ENCODE data around the gene TMSB4X. TPM values are rescaled to one million over a fixed set of nuclear protein-coding genes. Genes with fewer than 3 reads are reported as not detected.

The TMSB4X gene
- total RNA-seq, 2 experiments from 2014 or later, result 1,476 to 1,540 TPM

DNA sequence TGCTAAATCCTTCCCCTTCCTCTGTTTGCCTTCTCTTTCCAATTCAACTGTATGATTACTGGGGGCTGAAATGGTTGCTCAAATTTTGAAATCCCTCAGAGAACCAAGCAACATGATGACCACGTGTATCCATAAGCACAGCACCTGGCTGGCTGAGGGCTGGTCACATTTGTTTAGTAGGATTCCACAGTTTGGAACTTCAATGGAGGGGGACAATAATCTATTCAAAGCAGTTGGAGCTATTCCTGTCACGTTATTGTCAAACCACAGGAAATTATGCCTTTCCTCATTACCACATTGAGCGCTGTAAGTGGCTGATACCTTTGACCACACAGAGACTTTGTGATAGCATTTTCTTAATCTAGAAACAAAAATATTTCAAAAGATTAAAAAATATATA is 7.0 kb downstream of the TMSB4X start:
- POLR2A ChIA-PET, result interaction anchor here (0.6 to 5.2 kb wide), 3 partner anchors 19 to 484 kb away, joined by 3 to 35 read pairs (median 4); no protein-coding TSS in a partner anchor
- no peak for TF ChIP-seq EZH2phosphoT487 (IDR thresholded peaks at IDR 0.05; ENCODE audit: borderline replicate concordance, low read depth, low read length)
- TF ChIP-seq, protein P1, sequence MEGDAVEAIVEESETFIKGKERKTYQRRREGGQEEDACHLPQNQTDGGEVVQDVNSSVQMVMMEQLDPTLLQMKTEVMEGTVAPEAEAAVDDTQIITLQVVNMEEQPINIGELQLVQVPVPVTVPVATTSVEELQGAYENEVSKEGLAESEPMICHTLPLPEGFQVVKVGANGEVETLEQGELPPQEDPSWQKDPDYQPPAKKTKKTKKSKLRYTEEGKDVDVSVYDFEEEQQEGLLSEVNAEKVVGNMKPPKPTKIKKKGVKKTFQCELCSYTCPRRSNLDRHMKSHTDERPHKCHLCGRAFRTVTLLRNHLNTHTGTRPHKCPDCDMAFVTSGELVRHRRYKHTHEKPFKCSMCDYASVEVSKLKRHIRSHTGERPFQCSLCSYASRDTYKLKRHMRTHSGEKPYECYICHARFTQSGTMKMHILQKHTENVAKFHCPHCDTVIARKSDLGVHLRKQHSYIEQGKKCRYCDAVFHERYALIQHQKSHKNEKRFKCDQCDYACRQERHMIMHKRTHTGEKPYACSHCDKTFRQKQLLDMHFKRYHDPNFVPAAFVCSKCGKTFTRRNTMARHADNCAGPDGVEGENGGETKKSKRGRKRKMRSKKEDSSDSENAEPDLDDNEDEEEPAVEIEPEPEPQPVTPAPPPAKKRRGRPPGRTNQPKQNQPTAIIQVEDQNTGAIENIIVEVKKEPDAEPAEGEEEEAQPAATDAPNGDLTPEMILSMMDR (conservative IDR thresholded peaks at IDR 0.05; ENCODE audit: low read length), result no peak
- Histone ChIP-seq H3K36me3 (ENCODE audit: insufficient read depth, low read length) (peaks cover 10% of the 10 kb centered on the region), H3K4me1 (ENCODE audit: insufficient read depth, low read length, poor library complexity, severe bottlenecking) (peaks cover 38% of the 10 kb centered on the region), H2AFZ (ENCODE audit: low read length) (no peak overlapping the region), H4K20me1 (ENCODE audit: insufficient read depth, low read length) (no peaks in the 10 kb centered on the region), H3K9me3 (ENCODE audit: low read length) (no peaks in the 10 kb centered on the region), H3K4me2 (ENCODE audit: low read length) (peak overlapping the region; percentile 20; the same call in 1 of the 2 replicates), H3K27ac (ENCODE audit: low read depth, low read length, poor library complexity, severe bottlenecking) (no peak overlapping the region), H3K79me2 (ENCODE audit: insufficient read depth, low read depth, low read length) (peaks cover 7% of the 10 kb centered on the region; the same call in 1 of the 2 replicates), H3K4me3 (ENCODE audit: low read depth, low read length, poor library complexity, severe bottlenecking) (no peak overlapping the region), H3K9me2 (ENCODE audit: insufficient read depth, low read length) (no peaks in the 10 kb centered on the region)
- no peak for DNase-seq (ENCODE audit: low spot score)
- BruUV-seq (replicated peaks), result no TSS peak
- CTCF ChIA-PET (ENCODE audit: unreplicated experiment), result interaction anchor here (0.8 to 1.1 kb wide), 2 partner anchors 36 to 100 kb away, joined by 3 read pairs; no protein-coding TSS in a partner anchor
- intact Hi-C loops (cut with micrococcal nuclease; ENCODE audit: unreplicated experiment), result no loop called here

DNA sequence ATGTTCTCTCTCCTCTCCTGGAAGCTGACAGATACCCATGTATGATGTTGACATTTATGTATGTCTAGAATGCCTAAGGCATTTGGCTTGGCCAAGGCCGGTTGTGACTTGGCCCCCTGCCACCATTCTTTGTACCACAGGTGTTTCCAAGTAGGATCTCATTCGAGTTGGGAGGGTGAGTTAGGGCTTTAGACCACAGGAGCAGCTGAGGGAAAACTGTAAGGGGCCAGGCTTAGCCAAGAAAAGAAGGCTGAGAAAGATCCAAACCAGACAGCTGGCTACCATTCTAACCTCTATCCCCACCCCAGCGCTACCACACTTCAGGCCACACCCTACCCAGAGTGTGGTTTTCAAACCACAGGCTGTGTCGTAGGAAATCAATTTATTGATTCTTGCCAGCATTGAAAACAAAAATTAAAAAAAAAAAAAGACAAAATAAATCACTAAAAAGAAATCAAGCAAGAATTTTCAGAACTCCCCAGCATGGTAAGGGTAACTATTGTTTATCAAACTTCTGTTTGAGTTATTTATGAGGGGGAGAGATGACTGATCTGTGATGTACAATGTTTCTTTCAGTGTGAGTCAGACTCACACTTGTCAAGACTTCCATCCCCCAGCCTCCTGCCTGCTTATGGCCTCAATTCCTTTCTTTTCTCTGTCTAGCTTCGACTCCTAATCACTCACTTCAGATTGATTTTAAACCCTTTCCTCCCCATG is 9.9 kb downstream of the TMSB4X start:
- no peak overlapping the region for H2AFZ ChIP-seq (ENCODE audit: low read length)
- H4K20me1 ChIP-seq (ENCODE audit: insufficient read depth, low read length), result no peaks in the 10 kb centered on the region
- BruUV-seq (replicated peaks), result no TSS peak
- no peak overlapping the region for H3K4me3 ChIP-seq (ENCODE audit: low read depth, low read length, poor library complexity, severe bottlenecking)
- TF ChIP-seq, protein P1 (conservative IDR thresholded peaks at IDR 0.05; ENCODE audit: low read length), result no peak
- no peak for TF ChIP-seq EZH2phosphoT487 (IDR thresholded peaks at IDR 0.05; ENCODE audit: borderline replicate concordance, low read depth, low read length)
- CTCF ChIA-PET (ENCODE audit: unreplicated experiment), result no interaction called here
- H3K27ac ChIP-seq (ENCODE audit: low read depth, low read length, poor library complexity, severe bottlenecking), result no peak overlapping the region
- no peaks in the 10 kb centered on the region for H3K9me3 ChIP-seq (ENCODE audit: low read length)
- POLR2A ChIA-PET, result interaction anchor here (1.0 kb wide), 1 partner anchor 9 kb away, joined by 4 read pairs; no protein-coding TSS in a partner anchor
- H3K79me2 ChIP-seq (ENCODE audit: insufficient read depth, low read depth, low read length), result no peaks in the 10 kb centered on the region
- H3K4me2 ChIP-seq (ENCODE audit: low read length), result no peak overlapping the region
- H3K9me2 ChIP-seq (ENCODE audit: insufficient read depth, low read length), result no peaks in the 10 kb centered on the region
- intact Hi-C loops (cut with micrococcal nuclease; ENCODE audit: unreplicated experiment), result no loop called here
- no peaks in the 10 kb centered on the region for H3K36me3 ChIP-seq (ENCODE audit: insufficient read depth, low read length)
- DNase-seq (ENCODE audit: low spot score), result no peak
- H3K4me1 ChIP-seq (ENCODE audit: insufficient read depth, low read length, poor library complexity, severe bottlenecking), result peaks cover 12% of the 10 kb centered on the region

DNA sequence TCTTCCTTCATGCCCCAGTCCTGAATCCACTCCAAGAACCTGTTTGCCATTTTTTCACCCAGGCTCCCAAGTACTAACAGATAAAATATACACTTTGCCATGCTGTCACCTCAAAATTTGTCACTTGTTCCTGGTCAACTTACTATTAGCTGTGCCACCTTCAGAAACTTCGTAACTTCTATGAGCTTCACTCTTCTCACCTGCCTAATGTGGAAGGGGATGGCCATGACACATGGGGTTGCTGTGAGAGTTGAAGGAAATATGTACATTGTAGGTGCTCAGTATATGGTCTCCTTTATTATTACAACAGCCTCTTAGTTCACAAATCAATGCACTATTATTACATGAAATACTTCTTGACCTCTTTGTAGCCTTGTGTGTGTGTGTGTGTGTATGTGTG is 10.4 kb downstream of the TMSB4X start:
- no peak overlapping the region for H3K27ac ChIP-seq (ENCODE audit: low read depth, low read length, poor library complexity, severe bottlenecking)
- no peak overlapping the region for H3K4me2 ChIP-seq (ENCODE audit: low read length)

More for the DNA sequence above, 10.4 kb downstream of the TMSB4X start:
- CTCF ChIA-PET (ENCODE audit: unreplicated experiment), result no interaction called here
- no peaks in the 10 kb centered on the region for H3K36me3 ChIP-seq (ENCODE audit: insufficient read depth, low read length)
- TF ChIP-seq, protein P1 (conservative IDR thresholded peaks at IDR 0.05; ENCODE audit: low read length), result no peak
- TF ChIP-seq EZH2phosphoT487 (IDR thresholded peaks at IDR 0.05; ENCODE audit: borderline replicate concordance, low read depth, low read length), result no peak
- no TSS peak for BruUV-seq (replicated peaks)
- intact Hi-C loops (cut with micrococcal nuclease; ENCODE audit: unreplicated experiment), result no loop called here
- DNase-seq (ENCODE audit: low spot score), result no peak
- no peaks in the 10 kb centered on the region for H4K20me1 ChIP-seq (ENCODE audit: insufficient read depth, low read length)
- H2AFZ ChIP-seq (ENCODE audit: low read length), result no peak overlapping the region
- no peaks in the 10 kb centered on the region for H3K79me2 ChIP-seq (ENCODE audit: insufficient read depth, low read depth, low read length)
- no peaks in the 10 kb centered on the region for H3K9me3 ChIP-seq (ENCODE audit: low read length)
- H3K4me3 ChIP-seq (ENCODE audit: low read depth, low read length, poor library complexity, severe bottlenecking), result no peak overlapping the region
- H3K4me1 ChIP-seq (ENCODE audit: insufficient read depth, low read length, poor library complexity, severe bottlenecking), result peaks cover 8% of the 10 kb centered on the region
- POLR2A ChIA-PET, result no interaction called here
- no peaks in the 10 kb centered on the region for H3K9me2 ChIP-seq (ENCODE audit: insufficient read depth, low read length)

All from OCI-LY7 (cell line).